Lower lobe of right lung (tissue), 2 donors: ENCODE measurements around the gene RAB11FIP4. TPM values are rescaled to one million over a fixed set of nuclear protein-coding genes. Genes with fewer than 3 reads are reported as not detected.

Source experiments
- ATAC-seq, 2 donors: fragments of 200-7000 bp; cut with Tn5 transposase; one replicate each; pipeline ENCODE4 v1.9.1; 2020 to 2022; ENCODE audit warnings: mild to moderate bottlenecking in 2 of 2, moderate library complexity in 2 of 2
- DNase-seq: peaks from one replicate; pipeline ENCODE4 v3.0.0-alpha.2; 2020
- H3K27ac ChIP-seq: fragments of 200-600 bp; one replicate; pipeline ENCODE4 v1.8.0; 2022
- H3K27me3 ChIP-seq: fragments of 200-600 bp; one replicate; pipeline ENCODE4 v1.8.0; 2022; ENCODE audit warnings: low read depth
- H3K36me3 ChIP-seq: fragments of 200-600 bp; one replicate; pipeline ENCODE4 v1.8.0; 2022; ENCODE audit warnings: mild to moderate bottlenecking
- H3K4me1 ChIP-seq: fragments of 200-600 bp; one replicate; pipeline ENCODE4 v1.8.0; 2022
- H3K4me3 ChIP-seq: fragments of 200-600 bp; one replicate; pipeline ENCODE4 v1.8.0; 2022; ENCODE audit warnings: mild to moderate bottlenecking
- H3K9me3 ChIP-seq: fragments of 200-600 bp; one replicate; pipeline ENCODE4 v1.8.0; 2022
- CTCF ChIP-seq: fragments of 200-600 bp; IDR thresholded peaks from one replicate; pipeline ENCODE4 v1.8.0; 2022; ENCODE audit warnings: antibody characterized with exemption, mild to moderate bottlenecking
- intact Hi-C: fragments of 100-400 bp; cut with DNase I; formaldehyde crosslinking; loops from one replicate; pipeline ENCODE4 v1.11.0; 2022
- total RNA-seq: library from RNA; stranded (reverse); fragmentation: NEBNext Ultra II Directional; extraction: Animal tissue kit (Norgen Biotek cat#: 25700); gene quantifications from one replicate; pipeline ENCODE4 v1.2.1, GENCODE V29; 2021
- donor health status: DM: no; HTN: yes; CAD: no; lungs with severe emphysema.

Gene RAB11FIP4
- total RNA-seq, 1 donor from 2014 or later: 15.7 TPM

DNA sequence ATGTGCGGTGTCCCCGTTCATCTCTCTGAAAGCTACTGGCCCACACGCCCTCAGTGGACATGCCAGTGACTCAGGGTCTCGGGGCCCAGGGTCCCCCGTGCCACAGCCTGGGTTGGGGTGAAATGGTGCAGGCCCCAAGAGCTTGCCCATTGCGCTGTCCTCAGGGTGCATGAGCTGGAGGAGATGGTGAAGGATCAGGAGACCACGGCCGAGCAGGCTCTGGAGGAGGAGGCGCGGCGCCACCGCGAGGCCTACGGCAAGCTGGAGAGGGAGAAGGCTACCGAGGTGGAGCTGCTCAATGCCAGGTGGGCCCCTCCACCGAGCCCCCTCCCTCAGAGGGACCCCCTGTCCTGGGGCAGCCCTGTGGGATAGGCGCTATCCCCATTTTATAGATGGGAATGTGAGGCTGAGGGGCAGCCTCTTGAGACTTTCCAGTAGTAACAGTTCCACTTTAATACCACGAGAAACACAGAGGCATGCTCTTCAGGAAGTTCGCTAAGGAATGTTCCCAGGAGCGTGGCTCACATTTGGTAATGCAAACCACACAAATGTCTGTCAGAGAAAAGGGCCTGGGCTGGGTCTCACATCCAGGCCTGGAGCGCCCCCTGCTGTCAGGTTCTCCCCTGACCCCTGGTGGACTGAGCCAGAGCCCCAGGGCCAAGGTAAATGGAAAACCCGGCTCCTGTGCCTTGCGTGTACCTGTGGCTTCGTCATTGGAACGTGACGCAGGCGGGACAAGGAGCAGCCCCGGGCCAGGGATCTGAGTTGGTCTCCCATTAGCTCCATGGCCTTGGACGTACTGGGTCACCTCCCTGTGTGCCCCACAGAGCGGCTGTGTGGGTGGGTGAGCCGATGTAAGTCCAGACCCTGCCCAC is 133.7 kb downstream of the RAB11FIP4 start:
- Histone ChIP-seq H3K9me3 (no peaks in the 10 kb centered on the region), H3K4me1 (peaks cover 5% of the 10 kb centered on the region), H3K27me3 (no peaks in the 10 kb centered on the region), H3K27ac (no peak overlapping the region), H3K36me3 (peaks cover 48% of the 10 kb centered on the region), H3K4me3 (no peak overlapping the region)
- TF ChIP-seq CTCF: peak; percentile 94
- DNase-seq (peak; percentile 91), ATAC-seq (peak; percentile 90 to 91)
- intact Hi-C loops: no loop called here

- no peak for TF ChIP-seq CTCF
- peaks cover 55% of the 10 kb centered on the region for H3K36me3 ChIP-seq
- no peak overlapping the region for H3K27ac ChIP-seq
- H3K9me3 ChIP-seq: no peaks in the 10 kb centered on the region
- H3K27me3 ChIP-seq: no peaks in the 10 kb centered on the region
- H3K4me3 ChIP-seq: no peak overlapping the region
- DNase-seq (no peak), ATAC-seq (no peak)
- intact Hi-C loops: no loop called here
- H3K4me1 ChIP-seq: peaks cover 5% of the 10 kb centered on the region
These were observed 134.5 kb downstream of the RAB11FIP4 start for GRCh38 chr17:31525801-31526549.

DNA sequence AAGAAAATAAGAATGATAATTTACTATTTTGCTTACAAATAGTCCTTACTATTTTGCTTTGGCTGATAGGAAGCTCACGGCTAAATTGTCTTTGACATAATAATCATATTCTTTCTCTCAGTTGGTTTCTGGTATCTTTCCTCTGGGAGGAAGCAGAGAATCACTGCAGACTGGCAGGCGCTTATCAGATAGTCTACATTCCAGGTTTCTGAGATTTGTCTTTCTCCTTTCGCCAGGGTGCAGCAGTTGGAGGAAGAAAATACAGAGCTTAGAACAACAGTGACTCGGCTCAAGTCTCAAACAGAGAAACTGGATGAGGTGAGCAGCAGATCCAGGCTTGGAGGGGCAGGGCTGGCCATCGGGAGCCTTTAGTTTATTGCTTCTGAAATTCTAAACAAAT is 136.1 kb downstream of the RAB11FIP4 start:
- H3K27ac ChIP-seq: no peak overlapping the region
- H3K4me3 ChIP-seq: no peak overlapping the region
- H3K4me1 ChIP-seq: peaks cover 5% of the 10 kb centered on the region
- ATAC-seq: no peak
- intact Hi-C loops: no loop called here
- no peaks in the 10 kb centered on the region for H3K27me3 ChIP-seq
- H3K9me3 ChIP-seq: no peaks in the 10 kb centered on the region
- H3K36me3 ChIP-seq: peaks cover 59% of the 10 kb centered on the region
- DNase-seq: no peak
- TF ChIP-seq CTCF: no peak

DNA sequence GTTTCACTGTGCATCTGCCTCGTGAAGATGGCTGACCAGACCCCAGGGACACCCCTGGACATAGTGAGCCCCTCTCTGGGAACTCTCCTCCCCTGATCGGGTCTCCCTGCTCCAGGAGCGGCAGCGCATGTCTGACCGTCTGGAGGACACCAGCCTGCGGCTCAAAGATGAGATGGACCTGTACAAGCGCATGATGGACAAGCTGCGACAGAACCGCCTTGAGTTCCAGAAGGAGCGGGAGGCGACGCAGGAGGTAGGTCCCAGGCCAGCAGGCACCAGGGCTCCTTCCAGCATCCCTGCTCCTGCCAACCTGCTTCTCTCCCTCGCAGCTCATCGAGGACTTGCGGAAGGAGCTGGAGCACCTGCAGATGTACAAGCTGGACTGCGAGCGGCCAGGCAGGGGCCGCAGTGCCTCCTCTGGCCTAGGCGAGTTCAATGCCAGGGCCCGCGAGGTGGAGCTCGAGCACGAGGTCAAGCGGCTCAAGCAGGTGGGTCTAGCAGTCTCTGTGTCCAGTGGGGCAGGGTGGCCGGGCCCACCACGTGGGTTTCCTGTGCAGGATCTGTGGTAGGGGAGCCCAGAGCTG is 136.9 kb downstream of the RAB11FIP4 start:
- H3K27ac ChIP-seq: no peak overlapping the region
- H3K27me3 ChIP-seq: no peaks in the 10 kb centered on the region
- DNase-seq (no peak), ATAC-seq (no peak)
- H3K4me1 ChIP-seq: peaks cover 5% of the 10 kb centered on the region
- no peak for TF ChIP-seq CTCF
- intact Hi-C loops: no loop called here
- no peak overlapping the region for H3K4me3 ChIP-seq
- peaks cover 54% of the 10 kb centered on the region for H3K36me3 ChIP-seq
- H3K9me3 ChIP-seq: no peaks in the 10 kb centered on the region

DNA sequence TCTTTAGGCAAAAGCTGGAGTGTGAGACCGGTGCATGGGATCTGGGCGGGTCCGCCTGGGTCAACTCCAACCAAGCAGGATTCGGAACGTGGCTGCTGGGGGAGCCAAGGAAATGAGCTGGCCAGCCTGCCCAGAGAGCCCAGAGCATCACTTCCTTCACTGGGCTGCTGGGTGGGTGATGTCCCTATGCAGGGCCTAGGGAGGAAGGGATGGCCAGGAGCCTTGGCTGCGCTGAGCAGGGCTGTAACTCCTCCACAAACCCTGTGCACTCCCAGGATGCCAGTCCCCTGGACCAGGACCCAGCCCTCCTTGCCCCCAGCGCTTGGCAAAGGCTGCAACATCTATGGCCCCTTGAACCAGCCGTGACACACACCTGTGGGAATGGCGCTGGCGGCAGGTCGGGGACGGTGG is 138.4 kb downstream of the RAB11FIP4 start:
- Histone ChIP-seq H3K27me3 (no peaks in the 10 kb centered on the region), H3K36me3 (peaks cover 44% of the 10 kb centered on the region), H3K9me3 (no peaks in the 10 kb centered on the region), H3K4me1 (peaks cover 5% of the 10 kb centered on the region), H3K4me3 (no peak overlapping the region), H3K27ac (no peak overlapping the region)
- TF ChIP-seq CTCF: no peak
- intact Hi-C loops: no loop called here
- DNase-seq (no peak), ATAC-seq (no peak)
